ENCODE results near the gene IFNK. TPM values are rescaled to one million over a fixed set of nuclear protein-coding genes. Genes with fewer than 3 reads are reported as not detected.

IFNK gene
- total and polyA plus RNA-seq, 4 donors, result not detected

GRCh38 chr9:27530915-27531755 lies 7.0 kb downstream of the IFNK start (continued):
- TF ChIP-seq REST (IDR thresholded peaks at IDR 0.05) (no peak), YY1 (IDR thresholded peaks at IDR 0.05) (peak; percentile 14), MAX (IDR thresholded peaks at IDR 0.05) (no peak), GABPA (IDR thresholded peaks at IDR 0.05 in 1 of 2, conservative IDR thresholded peaks at IDR 0.05 in 1 of 2) (no peak)

GRCh38 chr9:27532046-27532445 lies 8.0 kb downstream of the IFNK start:
- H3K9ac ChIP-seq (ENCODE audit: low read depth in 1 of 2, low read length in 2 of 2), result no peak overlapping the region
- TF ChIP-seq YY1 (IDR thresholded peaks at IDR 0.05) (no peak), NR2F2 (IDR thresholded peaks at IDR 0.05) (no peak)
- no peak overlapping the region for H3K27ac ChIP-seq (ENCODE audit: low read depth in 1 of 2, low read length in 2 of 2)

GRCh38 chr9:27533311-27533710 lies 9.2 kb downstream of the IFNK start:
- TF ChIP-seq YY1 (IDR thresholded peaks at IDR 0.05), result no peak
- TF ChIP-seq ATF3 (IDR thresholded peaks at IDR 0.05), result no peak
- no peak for TF ChIP-seq REST (IDR thresholded peaks at IDR 0.05)
- no peak overlapping the region for H3K27ac ChIP-seq (ENCODE audit: low read depth in 1 of 2, low read length in 2 of 2)
- peaks cover 0 to 2% (median 0%) of the 10 kb centered on the region in 4 donors for H3K36me3 ChIP-seq (ENCODE audit: control insufficient read depth in 4 of 4, insufficient read depth in 3 of 4, low read depth in 1 of 4, low read length in 3 of 4)
- H3K4me3 ChIP-seq (ENCODE audit: low read depth in 1 of 3, low read length in 3 of 3), result no peak overlapping the region
- no peak overlapping the region for H3K9ac ChIP-seq (ENCODE audit: low read depth in 1 of 2, low read length in 2 of 2)
- no peak for DNase-seq (ENCODE audit: low spot score)
- H3K27me3 ChIP-seq (ENCODE audit: control insufficient read depth in 4 of 4, insufficient read depth in 4 of 4, low read length in 3 of 4), result no peaks in the 10 kb centered on the region
- 94% methylated on average over 1 of the region's 1 CpG for WGBS
- peaks cover 3 to 29% (median 16%) of the 10 kb centered on the region in 4 donors for H3K4me1 ChIP-seq (ENCODE audit: control insufficient read depth in 4 of 4, insufficient read depth in 4 of 4, low read length in 3 of 4)
- H3K9me3 ChIP-seq (ENCODE audit: control insufficient read depth in 4 of 4, low read length in 3 of 4), result no peaks in the 10 kb centered on the region

More at GRCh38 chr9:27532046-27532445, 8.0 kb downstream of the IFNK start:
- peaks cover 3 to 25% (median 13%) of the 10 kb centered on the region in 4 donors for H3K4me1 ChIP-seq (ENCODE audit: control insufficient read depth in 4 of 4, insufficient read depth in 4 of 4, low read length in 3 of 4)
- peaks cover 0 to 2% (median 0%) of the 10 kb centered on the region in 4 donors for H3K36me3 ChIP-seq (ENCODE audit: control insufficient read depth in 4 of 4, insufficient read depth in 3 of 4, low read depth in 1 of 4, low read length in 3 of 4)
- no peaks in the 10 kb centered on the region for H3K27me3 ChIP-seq (ENCODE audit: control insufficient read depth in 4 of 4, insufficient read depth in 4 of 4, low read length in 3 of 4)
- no peaks in the 10 kb centered on the region for H3K9me3 ChIP-seq (ENCODE audit: control insufficient read depth in 4 of 4, low read length in 3 of 4)
- H3K4me3 ChIP-seq (ENCODE audit: low read depth in 1 of 3, low read length in 3 of 3), result no peak overlapping the region
- 42% methylated on average over 1 of the region's 1 CpG for WGBS
- no peak for DNase-seq (ENCODE audit: low spot score)
